Cardiac fibroblast (primary cell): ENCODE results near the gene TMEM25.

Experiments
- DNase-seq, 2 donors: peaks; one replicate each; pipeline versions ENCODE4 v3.0.0 to v3.0.0-alpha.2; 2010; ENCODE audit warnings: low read depth in 2 of 2
- H3K4me3 ChIP-seq, 2 donors: replicated peaks in 1 of 2; 1 replicate in 1 of 2; 2 replicates in 1 of 2; pipeline ENCODE4 v1.5.1; 2011; ENCODE audit warnings: low read depth in 2 of 2, low read length in 2 of 2, mild to moderate bottlenecking in 2 of 2, moderate library complexity in 1 of 2
- CTCF ChIP-seq: IDR thresholded peaks from one replicate; pipeline ENCODE4 v1.5.1; 2011; ENCODE audit warnings: low read depth, mild to moderate bottlenecking, low read length, inconsistent platforms

Gene TMEM25

GRCh38 chr11:118503216-118503615 lies 27.8 kb upstream of the TMEM25 start:
- no peak for DNase-seq
- no peak overlapping the region for H3K4me3 ChIP-seq
- no peak for TF ChIP-seq CTCF

GRCh38 chr11:118511601-118512000 lies 19.4 kb upstream of the TMEM25 start:
- no peak overlapping the region for H3K4me3 ChIP-seq
- no peak for DNase-seq
- TF ChIP-seq CTCF, result no peak

- no peak for DNase-seq
- H3K4me3 ChIP-seq, result no peak overlapping the region
- TF ChIP-seq CTCF, result no peak
Observed at GRCh38 chr11:118514103-118514502, 16.9 kb upstream of the TMEM25 start.

- H3K4me3 ChIP-seq, result no peak overlapping the region
- TF ChIP-seq CTCF, result no peak
- no peak for DNase-seq
Observed at GRCh38 chr11:118519549-118519948, 11.4 kb upstream of the TMEM25 start.

- H3K4me3 ChIP-seq, result no peak overlapping the region
- DNase-seq, result peak in 1 of 2 donors; percentile 14
- TF ChIP-seq CTCF, result no peak
Observed at GRCh38 chr11:118521892-118522311, 9.1 kb upstream of the TMEM25 start.

GRCh38 chr11:118522571-118523072 lies 8.4 kb upstream of the TMEM25 start:
- H3K4me3 ChIP-seq, result no peak overlapping the region
- DNase-seq, result peak; percentile 54 to 59
- peak; percentile 63 for TF ChIP-seq CTCF

GRCh38 chr11:118524356-118524755 lies 6.6 kb upstream of the TMEM25 start:
- no peak for DNase-seq
- TF ChIP-seq CTCF, result no peak
- no peak overlapping the region for H3K4me3 ChIP-seq
